ENCODE data around the gene ZNF341.
A peak's percentile ranks its signal among the peaks of the same experiment; 100 is the strongest.

Gene ZNF341

DNA sequence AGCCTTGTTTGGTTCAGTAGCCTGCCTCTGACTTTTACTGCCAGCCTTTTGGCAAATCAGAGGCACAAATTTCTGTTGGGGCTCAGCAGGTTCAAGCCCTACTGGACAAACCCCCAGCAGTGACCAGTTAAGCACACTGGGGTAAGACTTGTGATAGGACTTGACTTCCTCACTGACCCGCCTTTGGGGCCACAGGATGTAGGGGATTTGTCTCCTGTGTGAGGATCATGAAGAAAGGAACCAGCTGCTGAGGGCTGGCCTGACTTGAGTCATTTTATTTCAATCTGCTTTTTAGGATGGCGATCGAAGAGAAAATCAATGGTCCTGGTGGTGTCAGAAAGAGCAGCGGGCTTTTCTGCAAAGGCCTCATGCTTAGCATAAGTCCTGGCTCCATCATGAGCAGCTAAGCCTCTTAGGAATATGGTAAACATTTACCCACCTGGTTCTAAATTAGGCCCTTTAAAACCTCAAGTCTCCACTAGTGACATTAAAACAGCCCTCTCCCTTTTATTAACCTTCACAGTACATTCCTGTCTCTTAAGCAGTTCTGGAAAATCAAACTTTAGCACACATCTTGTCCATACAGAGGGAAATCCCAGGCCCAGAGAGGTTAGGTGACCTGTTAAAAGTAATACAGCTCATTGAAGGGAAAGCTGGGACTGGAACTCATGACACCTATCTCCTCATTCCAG, 96.0 kb downstream of the ZNF341 start:
- Histone ChIP-seq H2AFZ (ENCODE audit: low read depth, low read length) (no peak overlapping the region), H3K36me3 (ENCODE audit: insufficient read depth, low read length) (peaks cover 19% of the 10 kb centered on the region), H3K4me2 (ENCODE audit: insufficient read depth, low read length) (no peak overlapping the region), H3K27ac (ENCODE audit: low read length) (no peak overlapping the region), H3K27me3 (ENCODE audit: insufficient read depth, low read length, poor library complexity) (no peaks in the 10 kb centered on the region), H3K4me3 (ENCODE audit: low read depth in 1 of 2, low read length in 2 of 2) (no peak overlapping the region), H3K79me2 (ENCODE audit: insufficient read depth, low read length) (peaks cover 97% of the 10 kb centered on the region), H3K9ac (ENCODE audit: low read depth, low read length) (no peak overlapping the region), H4K20me1 (ENCODE audit: insufficient read depth, low read length) (peaks cover 88% of the 10 kb centered on the region), H3K4me1 (ENCODE audit: insufficient read depth, low read length) (no peaks in the 10 kb centered on the region), H3K9me3 (ENCODE audit: insufficient read depth, low read length, severe bottlenecking) (no peaks in the 10 kb centered on the region)
- DNase-seq = no peak
- no peak for TF ChIP-seq EZH2 (IDR thresholded peaks at IDR 0.05; ENCODE audit: borderline replicate concordance, low read depth, low read length, severe bottlenecking)
- TF ChIP-seq, protein P1, sequence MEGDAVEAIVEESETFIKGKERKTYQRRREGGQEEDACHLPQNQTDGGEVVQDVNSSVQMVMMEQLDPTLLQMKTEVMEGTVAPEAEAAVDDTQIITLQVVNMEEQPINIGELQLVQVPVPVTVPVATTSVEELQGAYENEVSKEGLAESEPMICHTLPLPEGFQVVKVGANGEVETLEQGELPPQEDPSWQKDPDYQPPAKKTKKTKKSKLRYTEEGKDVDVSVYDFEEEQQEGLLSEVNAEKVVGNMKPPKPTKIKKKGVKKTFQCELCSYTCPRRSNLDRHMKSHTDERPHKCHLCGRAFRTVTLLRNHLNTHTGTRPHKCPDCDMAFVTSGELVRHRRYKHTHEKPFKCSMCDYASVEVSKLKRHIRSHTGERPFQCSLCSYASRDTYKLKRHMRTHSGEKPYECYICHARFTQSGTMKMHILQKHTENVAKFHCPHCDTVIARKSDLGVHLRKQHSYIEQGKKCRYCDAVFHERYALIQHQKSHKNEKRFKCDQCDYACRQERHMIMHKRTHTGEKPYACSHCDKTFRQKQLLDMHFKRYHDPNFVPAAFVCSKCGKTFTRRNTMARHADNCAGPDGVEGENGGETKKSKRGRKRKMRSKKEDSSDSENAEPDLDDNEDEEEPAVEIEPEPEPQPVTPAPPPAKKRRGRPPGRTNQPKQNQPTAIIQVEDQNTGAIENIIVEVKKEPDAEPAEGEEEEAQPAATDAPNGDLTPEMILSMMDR (IDR thresholded peaks at IDR 0.05; ENCODE audit: borderline replicate concordance, extremely low read depth, low read length, poor library complexity, severe bottlenecking) = no peak
- ATAC-seq (ENCODE audit: insufficient read depth, low read depth) = no peak

GRCh38 chr20:33828326-33828844, 96.6 kb downstream of the ZNF341 start:
- Histone ChIP-seq H3K27me3 (ENCODE audit: insufficient read depth, low read length, poor library complexity) (no peaks in the 10 kb centered on the region), H3K27ac (ENCODE audit: low read length) (no peak overlapping the region), H3K36me3 (ENCODE audit: insufficient read depth, low read length) (peaks cover 15% of the 10 kb centered on the region), H4K20me1 (ENCODE audit: insufficient read depth, low read length) (peaks cover 91% of the 10 kb centered on the region), H3K79me2 (ENCODE audit: insufficient read depth, low read length) (peaks cover 98% of the 10 kb centered on the region), H3K4me1 (ENCODE audit: insufficient read depth, low read length) (no peaks in the 10 kb centered on the region), H3K4me3 (ENCODE audit: low read depth in 1 of 2, low read length in 2 of 2) (no peak overlapping the region), H3K9ac (ENCODE audit: low read depth, low read length) (no peak overlapping the region), H2AFZ (ENCODE audit: low read depth, low read length) (no peak overlapping the region), H3K9me3 (ENCODE audit: insufficient read depth, low read length, severe bottlenecking) (no peaks in the 10 kb centered on the region), H3K4me2 (ENCODE audit: insufficient read depth, low read length) (no peak overlapping the region)
- no peak for DNase-seq
- TF ChIP-seq, protein P1 (IDR thresholded peaks at IDR 0.05; ENCODE audit: borderline replicate concordance, extremely low read depth, low read length, poor library complexity, severe bottlenecking) = no peak
- TF ChIP-seq EZH2 (IDR thresholded peaks at IDR 0.05; ENCODE audit: borderline replicate concordance, low read depth, low read length, severe bottlenecking) = no peak
- 0 out of 3 replicates have a peak, but pooled peaks have one; percentile 27 for ATAC-seq (ENCODE audit: insufficient read depth, low read depth)

DNA sequence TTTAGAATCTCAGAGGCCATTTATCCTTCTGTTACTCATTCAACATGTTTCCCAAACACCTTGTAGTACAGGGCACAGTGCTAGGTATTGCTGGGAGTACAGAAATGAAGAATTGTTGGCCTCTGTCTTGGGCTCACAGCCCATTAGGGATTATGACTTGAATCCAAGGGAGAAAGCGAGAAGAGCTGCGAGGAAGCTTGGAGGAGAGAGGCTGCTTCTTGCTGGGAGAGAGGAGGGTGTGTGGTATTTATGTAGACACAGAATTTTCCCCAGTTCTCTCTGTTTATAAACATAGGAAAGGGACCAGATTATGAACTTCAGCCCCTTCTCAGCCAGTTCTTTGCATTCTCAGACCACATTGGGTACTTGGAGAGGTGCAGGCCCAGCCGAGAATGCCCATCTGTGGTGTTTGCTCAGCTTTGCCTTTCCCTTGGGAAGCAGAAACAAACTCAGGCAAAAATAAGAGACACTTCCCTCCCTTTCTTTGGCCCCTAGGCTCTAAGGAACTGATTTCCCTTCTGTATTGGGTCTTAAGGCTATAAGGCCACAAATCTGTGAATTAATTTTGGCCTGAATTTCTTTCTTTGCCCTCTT, 97.3 kb downstream of the ZNF341 start:
- peaks cover 88% of the 10 kb centered on the region for H4K20me1 ChIP-seq (ENCODE audit: insufficient read depth, low read length)
- H3K9me3 ChIP-seq (ENCODE audit: insufficient read depth, low read length, severe bottlenecking) = no peaks in the 10 kb centered on the region
- TF ChIP-seq, protein P1 (IDR thresholded peaks at IDR 0.05; ENCODE audit: borderline replicate concordance, extremely low read depth, low read length, poor library complexity, severe bottlenecking) = no peak
- no peak for TF ChIP-seq EZH2 (IDR thresholded peaks at IDR 0.05; ENCODE audit: borderline replicate concordance, low read depth, low read length, severe bottlenecking)
- H3K9ac ChIP-seq (ENCODE audit: low read depth, low read length) = no peak overlapping the region
- no peak overlapping the region for H2AFZ ChIP-seq (ENCODE audit: low read depth, low read length)
- H3K27ac ChIP-seq (ENCODE audit: low read length) = no peak overlapping the region
- peaks cover 16% of the 10 kb centered on the region for H3K36me3 ChIP-seq (ENCODE audit: insufficient read depth, low read length)
- DNase-seq = no peak
- no peak overlapping the region for H3K4me3 ChIP-seq (ENCODE audit: low read depth in 1 of 2, low read length in 2 of 2)
- no peaks in the 10 kb centered on the region for H3K27me3 ChIP-seq (ENCODE audit: insufficient read depth, low read length, poor library complexity)
- H3K4me2 ChIP-seq (ENCODE audit: insufficient read depth, low read length) = no peak overlapping the region
- H3K79me2 ChIP-seq (ENCODE audit: insufficient read depth, low read length) = peaks cover 98% of the 10 kb centered on the region
- no peaks in the 10 kb centered on the region for H3K4me1 ChIP-seq (ENCODE audit: insufficient read depth, low read length)
- ATAC-seq (ENCODE audit: insufficient read depth, low read depth) = no peak

Data from DND-41 (cell line).